Measurements from ENCODE around the gene C8A.

The C8A gene

GRCh38 chr1:56964349-56965017 lies 109.9 kb downstream of the C8A start:
- Histone ChIP-seq H3K79me2 (ENCODE audit: insufficient read depth, low read length) (no peaks in the 10 kb centered on the region), H3K9me3 (ENCODE audit: insufficient read depth, low read length, severe bottlenecking) (no peaks in the 10 kb centered on the region), H4K20me1 (ENCODE audit: insufficient read depth, low read length) (no peaks in the 10 kb centered on the region), H3K27ac (ENCODE audit: low read length) (no peak overlapping the region), H3K4me2 (ENCODE audit: insufficient read depth, low read length) (no peak overlapping the region), H3K27me3 (ENCODE audit: insufficient read depth, low read length, poor library complexity) (no peaks in the 10 kb centered on the region), H3K9ac (ENCODE audit: low read depth, low read length) (no peak overlapping the region), H2AFZ (ENCODE audit: low read depth, low read length) (no peak overlapping the region), H3K4me1 (ENCODE audit: insufficient read depth, low read length) (no peaks in the 10 kb centered on the region), H3K4me3 (ENCODE audit: low read depth in 1 of 2, low read length in 2 of 2) (no peak overlapping the region), H3K36me3 (ENCODE audit: insufficient read depth, low read length) (no peaks in the 10 kb centered on the region)
- DNase-seq (no peak), ATAC-seq (ENCODE audit: insufficient read depth, low read depth) (no peak)
- no peak for TF ChIP-seq EZH2 (IDR thresholded peaks at IDR 0.05; ENCODE audit: borderline replicate concordance, low read depth, low read length, severe bottlenecking)
- no peak for TF ChIP-seq CTCF (IDR thresholded peaks at IDR 0.05; ENCODE audit: borderline replicate concordance, extremely low read depth, low read length, poor library complexity, severe bottlenecking)

GRCh38 chr1:56965191-56965590 lies 110.6 kb downstream of the C8A start:
- H3K36me3 ChIP-seq (ENCODE audit: insufficient read depth, low read length), result no peaks in the 10 kb centered on the region
- H3K27ac ChIP-seq (ENCODE audit: low read length), result no peak overlapping the region
- no peak overlapping the region for H3K9ac ChIP-seq (ENCODE audit: low read depth, low read length)
- no peaks in the 10 kb centered on the region for H3K27me3 ChIP-seq (ENCODE audit: insufficient read depth, low read length, poor library complexity)
- H3K9me3 ChIP-seq (ENCODE audit: insufficient read depth, low read length, severe bottlenecking), result no peaks in the 10 kb centered on the region
- no peak overlapping the region for H3K4me2 ChIP-seq (ENCODE audit: insufficient read depth, low read length)
- ATAC-seq (ENCODE audit: insufficient read depth, low read depth) (no peak), DNase-seq (no peak)
- no peak overlapping the region for H2AFZ ChIP-seq (ENCODE audit: low read depth, low read length)
- TF ChIP-seq EZH2 (IDR thresholded peaks at IDR 0.05; ENCODE audit: borderline replicate concordance, low read depth, low read length, severe bottlenecking), result no peak
- TF ChIP-seq CTCF (IDR thresholded peaks at IDR 0.05; ENCODE audit: borderline replicate concordance, extremely low read depth, low read length, poor library complexity, severe bottlenecking), result no peak
- no peaks in the 10 kb centered on the region for H4K20me1 ChIP-seq (ENCODE audit: insufficient read depth, low read length)
- H3K4me3 ChIP-seq (ENCODE audit: low read depth in 1 of 2, low read length in 2 of 2), result no peak overlapping the region
- no peaks in the 10 kb centered on the region for H3K4me1 ChIP-seq (ENCODE audit: insufficient read depth, low read length)
- H3K79me2 ChIP-seq (ENCODE audit: insufficient read depth, low read length), result no peaks in the 10 kb centered on the region

GRCh38 chr1:56965916-56966697 lies 111.5 kb downstream of the C8A start, which contains the start of gene C8B:
TSS of gene C8B (minus strand) at chr1:56966015. CDS start at chr1:56965948, 67 bp downstream.
- Histone ChIP-seq H4K20me1 (ENCODE audit: insufficient read depth, low read length) (no peaks in the 10 kb centered on the region), H3K27me3 (ENCODE audit: insufficient read depth, low read length, poor library complexity) (no peaks in the 10 kb centered on the region), H3K9me3 (ENCODE audit: insufficient read depth, low read length, severe bottlenecking) (no peaks in the 10 kb centered on the region), H3K4me1 (ENCODE audit: insufficient read depth, low read length) (no peaks in the 10 kb centered on the region), H3K4me3 (ENCODE audit: low read depth in 1 of 2, low read length in 2 of 2) (no peak within 1 kb of the TSS), H3K36me3 (ENCODE audit: insufficient read depth, low read length) (no peaks in the 10 kb centered on the region), H3K9ac (ENCODE audit: low read depth, low read length) (no peak within 1 kb of the TSS), H3K79me2 (ENCODE audit: insufficient read depth, low read length) (no peaks in the 10 kb centered on the region), H3K4me2 (ENCODE audit: insufficient read depth, low read length) (no peak within 1 kb of the TSS), H2AFZ (ENCODE audit: low read depth, low read length) (no peak within 1 kb of the TSS), H3K27ac (ENCODE audit: low read length) (no peak within 1 kb of the TSS)
- DNase-seq, result no peak
- ATAC-seq (ENCODE audit: insufficient read depth, low read depth), result no peak
- TF ChIP-seq CTCF (IDR thresholded peaks at IDR 0.05; ENCODE audit: borderline replicate concordance, extremely low read depth, low read length, poor library complexity, severe bottlenecking), result no peak
- no peak for TF ChIP-seq EZH2 (IDR thresholded peaks at IDR 0.05; ENCODE audit: borderline replicate concordance, low read depth, low read length, severe bottlenecking)

Data from DND-41 (cell line).